HG03039 (cell line): ENCODE results near the gene GNG12.

Experiments used
- ATAC-seq: cut with Tn5 transposase; IDR thresholded peaks from one replicate; pipeline ENCODE4 v1.9.1; 2021; ENCODE audit warnings: mild to moderate bottlenecking, moderate library complexity; ENCODE audit not compliant: unreplicated experiment

Gene GNG12

GRCh38 chr1:67686267-67687197 lies 146.7 kb downstream of the GNG12 start:
- ATAC-seq = peak; percentile 24

DNA sequence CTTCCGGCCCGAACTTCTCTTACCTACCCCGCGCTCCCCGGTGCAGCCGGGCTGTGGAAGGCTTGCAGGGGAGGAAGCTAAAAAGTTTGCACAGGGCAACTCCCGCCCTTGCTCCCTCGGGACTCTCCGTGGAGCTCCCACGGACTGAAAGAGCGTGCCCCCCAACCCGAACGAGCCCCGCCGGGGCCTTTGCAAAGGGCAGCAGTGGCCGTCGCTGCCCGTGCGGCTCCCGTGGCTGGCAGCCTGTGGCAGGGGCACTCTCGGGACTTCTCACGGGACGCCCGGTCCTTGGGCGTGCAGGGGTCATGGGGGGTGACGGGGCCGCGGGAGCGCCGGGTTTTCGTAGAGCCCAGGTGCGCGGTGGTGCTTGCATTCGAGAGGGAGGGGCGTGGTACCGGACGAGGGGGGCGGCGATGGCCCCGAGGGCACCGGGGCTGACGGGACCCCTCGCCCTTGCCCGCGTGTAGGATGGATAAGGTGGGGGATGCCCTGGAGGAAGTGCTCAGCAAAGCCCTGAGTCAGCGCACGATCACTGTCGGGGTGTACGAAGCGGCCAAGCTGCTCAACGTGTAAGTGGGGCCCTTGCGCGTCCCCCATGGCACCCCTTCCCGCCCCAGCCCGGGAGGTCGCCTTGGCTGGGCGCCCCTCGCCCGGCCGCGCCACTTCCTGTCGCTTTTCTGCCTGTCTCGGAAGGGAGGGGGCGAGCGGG lies 147.6 kb downstream of the GNG12 start:
- ATAC-seq = peak; percentile 7

GRCh38 chr1:67685067-67685557 lies 148.2 kb downstream of the GNG12 start, which contains the start of gene GADD45A:
GADD45A (plus strand) TSS chr1:67685201; CDS start chr1:67685495, 294 bp downstream.
- peak; percentile 87 for ATAC-seq

DNA sequence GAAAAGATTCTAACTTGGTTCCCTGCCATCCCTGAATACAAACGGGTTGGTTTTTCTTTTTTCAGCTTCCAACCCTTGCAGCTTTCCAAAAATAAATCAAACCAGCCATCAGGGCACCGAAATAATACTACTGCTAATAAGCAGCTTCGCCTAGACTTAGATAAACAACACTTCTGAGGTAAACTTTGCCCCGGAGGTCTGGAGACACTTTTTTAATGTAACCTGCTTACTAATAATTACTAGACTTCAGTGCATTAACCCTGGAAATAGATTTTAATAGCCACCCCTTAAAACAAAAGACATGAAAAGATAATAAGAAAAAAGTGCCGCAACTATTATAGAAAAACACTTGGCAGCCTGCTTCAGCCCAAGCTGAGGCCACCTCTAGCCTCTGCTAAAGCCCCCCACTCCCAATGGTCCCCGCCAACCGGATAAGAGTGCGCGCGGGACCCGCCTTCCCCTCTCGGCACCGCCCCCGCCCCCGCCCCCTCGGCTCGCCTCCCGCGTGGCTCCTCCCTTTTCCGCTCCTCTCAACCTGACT lies 148.7 kb downstream of the GNG12 start:
- no peak for ATAC-seq

- no peak for ATAC-seq
Measured at GRCh38 chr1:67683766-67684525, 149.3 kb downstream of the GNG12 start.

DNA sequence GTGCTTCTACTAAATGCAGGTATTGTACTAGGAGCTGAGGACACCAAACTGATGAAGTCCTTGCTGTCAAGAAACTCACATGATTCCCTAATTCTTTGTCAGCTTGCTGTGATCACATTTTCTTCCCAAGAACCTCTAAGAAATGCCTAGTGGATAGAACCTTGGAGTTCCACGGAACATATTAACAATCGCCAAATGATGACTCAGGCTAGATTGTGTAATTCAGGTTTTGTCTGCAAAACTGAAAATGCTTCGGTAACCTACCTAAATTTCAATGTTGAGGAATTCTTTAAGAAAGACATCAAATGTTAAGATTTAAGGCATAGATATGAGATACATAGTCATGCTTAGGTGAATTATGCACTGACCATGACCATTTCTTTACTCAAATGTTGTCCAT lies 150.0 kb downstream of the GNG12 start:
- ATAC-seq = no peak

DNA sequence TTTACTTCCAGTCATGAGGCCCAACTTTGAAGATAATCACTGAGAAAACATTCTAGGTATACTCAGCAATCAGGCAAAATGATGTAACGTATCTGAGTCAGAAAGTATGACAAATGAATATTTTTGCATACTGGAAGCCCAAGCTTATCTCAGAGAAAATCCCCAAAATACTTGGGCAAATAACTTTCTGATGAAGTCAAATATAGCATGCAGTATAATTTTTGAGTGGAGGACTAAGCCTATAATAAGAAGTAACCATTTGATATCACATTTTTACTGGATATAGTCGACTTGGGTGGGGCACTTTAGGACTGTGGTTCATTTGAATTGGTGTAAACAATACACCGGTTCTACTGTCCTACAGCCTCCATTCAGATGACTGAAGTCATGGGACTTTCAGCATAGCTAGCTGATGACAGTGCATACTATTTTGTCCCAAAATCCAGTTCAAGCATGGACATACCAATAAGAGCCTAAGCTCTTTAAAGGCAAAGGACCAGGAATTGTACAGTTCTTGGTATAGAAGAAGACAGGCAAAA lies 150.5 kb downstream of the GNG12 start:
- no peak for ATAC-seq

DNA sequence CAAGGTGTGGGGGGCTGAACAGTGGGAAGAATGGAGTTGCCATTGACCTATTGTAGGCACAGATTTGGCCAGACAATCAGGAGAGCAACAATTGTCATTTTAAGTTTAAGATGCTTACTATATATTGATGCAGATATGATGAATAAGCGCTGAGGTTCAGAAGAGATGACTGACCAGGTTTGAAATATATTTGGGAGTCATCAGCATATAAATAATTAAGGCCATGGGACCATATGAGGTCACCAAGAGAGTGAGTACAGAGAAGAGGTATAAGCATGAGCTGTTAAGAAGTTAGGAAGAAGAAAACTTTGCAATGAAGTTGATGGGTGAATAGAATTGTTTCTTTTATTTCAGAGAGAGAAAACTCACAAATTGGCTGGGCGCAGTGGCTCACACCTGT lies 152.8 kb downstream of the GNG12 start:
- no peak for ATAC-seq

- ATAC-seq = no peak
Measured at GRCh38 chr1:67679691-67680090, 153.6 kb downstream of the GNG12 start.

DNA sequence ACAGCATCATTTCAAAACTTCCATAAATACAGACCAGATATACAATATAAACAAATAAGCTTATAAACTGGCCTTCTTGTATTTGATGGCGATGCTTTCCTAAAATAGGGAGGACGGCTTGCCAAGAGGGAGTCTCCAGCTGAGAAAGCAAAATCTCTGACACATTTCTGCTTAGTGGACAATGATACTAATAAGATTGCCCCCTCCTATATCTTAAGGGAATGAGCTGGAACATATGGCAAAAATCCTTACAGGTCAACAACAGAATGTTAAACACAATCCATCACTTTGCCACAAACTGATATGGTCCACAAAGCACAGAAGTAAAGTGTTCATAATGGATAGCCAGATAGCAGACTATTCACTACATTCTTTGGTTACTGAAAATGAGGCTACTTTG lies 155.3 kb downstream of the GNG12 start:
- no peak for ATAC-seq

DNA sequence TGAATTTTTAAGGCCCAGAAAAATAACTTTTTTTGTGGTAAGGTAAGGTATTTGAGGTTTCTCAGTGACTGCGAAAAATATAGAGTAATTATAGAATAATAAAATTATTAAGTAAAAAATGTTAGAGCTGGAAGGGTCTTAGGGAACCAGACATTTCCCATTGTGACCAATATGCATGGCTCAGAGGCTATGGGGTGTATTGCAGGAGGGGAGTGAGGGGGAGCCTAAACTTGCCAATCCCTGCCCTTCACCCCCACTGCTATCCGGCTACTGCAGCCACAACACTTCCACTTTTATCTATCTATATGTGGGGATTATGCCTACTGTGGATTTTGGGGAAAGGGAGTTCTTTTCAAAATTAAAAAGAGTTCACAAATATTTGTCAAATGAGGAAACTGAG lies 155.9 kb downstream of the GNG12 start:
- no peak for ATAC-seq

DNA sequence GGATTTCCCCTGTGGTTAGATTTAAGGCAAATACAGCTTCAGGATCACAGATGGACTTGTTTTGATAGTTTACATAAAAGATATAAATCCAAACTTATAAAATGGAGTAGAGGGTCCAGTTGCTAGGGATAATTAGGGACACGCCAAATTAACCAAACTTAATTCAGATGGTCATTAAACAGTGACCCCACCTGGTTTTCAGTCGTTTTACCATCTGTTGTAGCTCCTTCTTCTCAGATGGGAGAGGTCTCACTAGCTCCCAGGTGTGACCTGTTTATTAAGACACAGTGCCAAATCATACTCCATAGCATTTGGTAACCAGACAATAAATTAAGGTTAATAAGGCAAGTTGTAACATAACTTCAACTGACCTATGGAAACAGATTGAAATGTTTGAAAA lies 156.3 kb downstream of the GNG12 start:
- ATAC-seq = no peak

DNA sequence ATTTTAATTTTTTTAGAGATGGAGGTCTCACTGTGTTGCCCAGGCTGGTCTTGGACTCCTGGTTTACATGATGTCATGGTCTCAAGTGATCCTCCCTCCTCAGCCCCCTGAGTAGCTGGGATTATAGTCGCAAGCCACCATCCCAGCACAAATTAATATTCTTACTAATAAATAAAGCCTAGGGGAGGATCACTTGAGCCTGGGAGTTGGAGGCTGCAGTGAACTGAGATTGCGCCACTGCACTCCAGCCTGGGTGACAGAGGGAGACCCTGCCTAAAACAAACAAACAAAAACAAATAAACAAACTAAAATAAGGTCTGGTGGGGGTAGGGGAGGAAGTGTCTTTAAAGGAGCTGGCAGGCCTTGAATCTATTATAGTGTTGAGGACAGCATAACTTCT lies 157.0 kb downstream of the GNG12 start:
- no peak for ATAC-seq

DNA sequence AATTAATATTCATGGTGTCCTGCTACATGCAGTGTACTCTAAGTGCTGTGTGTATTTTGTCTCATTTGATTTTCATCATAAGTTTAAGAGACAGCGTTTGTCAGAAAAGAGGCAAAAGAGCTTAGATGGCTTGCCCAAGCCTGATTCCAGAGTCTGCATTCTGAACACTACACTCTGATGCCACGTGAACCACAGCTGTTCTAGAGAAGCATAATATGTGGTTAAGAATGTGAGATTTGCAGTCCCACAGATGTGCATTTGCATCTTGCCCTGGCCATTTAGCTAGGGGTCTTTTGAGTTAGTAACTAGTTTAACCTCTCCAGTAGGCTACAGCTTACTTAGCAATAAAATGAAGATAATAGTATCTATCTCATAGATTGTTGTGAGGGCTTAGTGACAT lies 157.5 kb downstream of the GNG12 start:
- ATAC-seq = no peak

DNA sequence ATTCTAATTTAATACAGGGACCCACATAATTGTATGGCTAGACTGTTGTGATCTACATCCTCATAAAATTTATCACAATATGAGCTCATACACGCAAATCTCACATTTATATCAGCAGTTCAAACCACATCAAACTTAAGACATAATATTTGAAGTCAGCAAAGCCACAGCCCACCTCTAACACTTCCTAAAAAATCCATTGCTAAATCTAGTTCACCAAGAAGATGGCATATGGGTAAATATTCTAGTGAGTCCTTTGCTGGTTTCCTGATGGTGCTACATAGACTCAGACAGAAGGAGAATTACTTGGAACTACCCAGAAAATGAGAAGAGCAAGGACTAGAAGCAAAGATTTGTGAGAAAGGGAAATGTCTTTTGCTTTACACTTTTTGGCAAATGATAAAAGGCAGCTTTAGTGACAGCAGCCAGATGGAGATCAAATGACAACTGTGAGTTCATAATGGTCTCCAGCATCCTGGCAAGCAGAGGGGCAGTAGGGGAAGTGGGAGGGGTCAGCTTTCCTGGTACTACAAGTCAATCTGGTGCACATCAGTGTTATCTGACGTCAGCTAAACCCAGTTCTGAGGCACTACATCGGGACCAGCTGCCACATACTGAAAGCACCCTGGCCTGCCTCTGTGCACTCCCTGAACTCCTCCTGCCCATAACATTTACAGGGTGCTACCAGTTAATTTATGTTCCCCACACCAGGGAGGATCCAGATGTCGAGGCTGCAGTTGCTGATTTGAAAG lies 158.8 kb downstream of the GNG12 start:
- no peak for ATAC-seq

- ATAC-seq = no peak
Measured at GRCh38 chr1:67673468-67674201, 159.6 kb downstream of the GNG12 start.

GRCh38 chr1:67672260-67672803 lies 160.9 kb downstream of the GNG12 start:
- ATAC-seq = no peak

GRCh38 chr1:67668660-67669059 lies 164.6 kb downstream of the GNG12 start:
- no peak for ATAC-seq

- no peak for ATAC-seq
Measured at GRCh38 chr1:67666636-67667035, 166.6 kb downstream of the GNG12 start.
